HG03521 (cell line): ENCODE results near the gene ITGB8.

Experiments
- ATAC-seq: cut with Tn5 transposase; IDR thresholded peaks from one replicate; pipeline ENCODE4 v1.9.1; 2021; ENCODE audit warnings: mild to moderate bottlenecking, moderate library complexity; ENCODE audit not compliant: unreplicated experiment

Gene ITGB8

DNA sequence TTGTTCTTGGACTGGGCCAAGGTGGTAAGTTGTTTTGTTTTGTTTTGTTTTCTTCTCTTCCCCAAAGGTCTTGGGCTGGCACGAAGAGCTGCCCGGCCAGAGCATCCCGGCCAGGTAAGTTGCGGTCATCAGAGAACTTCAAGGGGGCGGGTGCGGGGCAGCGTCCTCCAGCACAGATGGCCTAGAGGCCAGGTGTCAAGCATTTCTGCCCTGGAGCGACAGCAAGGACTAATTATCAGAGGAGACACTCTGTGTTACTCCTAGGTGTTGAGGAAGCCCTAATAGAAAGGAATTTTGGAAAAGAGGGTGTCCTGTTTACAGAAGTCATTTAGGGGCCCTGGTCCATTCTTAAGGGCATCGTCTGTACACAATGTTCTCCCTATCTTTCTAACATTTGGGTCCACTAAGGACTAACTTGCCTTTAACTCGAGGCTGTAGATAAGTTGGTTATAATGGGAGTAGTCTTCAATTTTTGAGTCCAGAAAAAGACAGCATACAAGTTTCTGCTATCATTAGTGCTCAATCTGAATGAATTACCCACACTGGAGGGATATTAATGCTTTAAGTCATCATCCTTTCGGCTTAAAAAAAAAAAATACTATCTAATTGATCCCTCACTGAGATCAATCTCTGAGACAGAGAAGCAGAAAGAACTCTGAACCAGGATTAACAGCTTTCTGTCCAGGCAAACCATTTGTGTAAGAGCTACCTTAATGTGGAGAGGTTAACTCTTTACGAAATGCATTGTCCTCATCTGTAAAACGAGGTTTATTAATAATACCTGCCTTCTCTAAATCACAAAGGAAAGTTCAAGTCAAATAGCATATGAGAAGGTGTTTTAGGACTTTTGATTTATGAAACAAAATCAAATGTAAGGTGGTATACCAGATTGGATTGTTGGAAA lies 1.5 kb downstream of the ITGB8 start:
- ATAC-seq = no peak

DNA sequence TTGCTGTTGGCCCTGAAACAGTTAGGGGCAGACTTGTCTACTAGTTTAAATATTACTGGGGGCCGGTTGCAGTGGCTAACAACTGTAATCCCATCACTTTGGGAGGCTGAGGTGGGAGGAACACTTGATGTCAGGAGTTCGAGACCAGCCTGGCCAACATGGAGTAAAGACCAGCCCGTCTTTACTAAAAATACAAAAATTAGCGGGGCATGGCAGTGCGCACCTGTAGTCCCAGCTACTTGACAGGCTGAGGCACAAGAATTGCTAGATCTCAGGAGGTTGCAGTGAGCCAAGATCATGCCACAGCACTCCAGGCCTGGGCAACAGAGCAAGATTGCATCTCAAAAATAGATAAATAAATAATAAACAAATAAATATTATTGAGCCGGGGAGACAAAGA lies 7.6 kb downstream of the ITGB8 start:
- ATAC-seq = no peak

DNA sequence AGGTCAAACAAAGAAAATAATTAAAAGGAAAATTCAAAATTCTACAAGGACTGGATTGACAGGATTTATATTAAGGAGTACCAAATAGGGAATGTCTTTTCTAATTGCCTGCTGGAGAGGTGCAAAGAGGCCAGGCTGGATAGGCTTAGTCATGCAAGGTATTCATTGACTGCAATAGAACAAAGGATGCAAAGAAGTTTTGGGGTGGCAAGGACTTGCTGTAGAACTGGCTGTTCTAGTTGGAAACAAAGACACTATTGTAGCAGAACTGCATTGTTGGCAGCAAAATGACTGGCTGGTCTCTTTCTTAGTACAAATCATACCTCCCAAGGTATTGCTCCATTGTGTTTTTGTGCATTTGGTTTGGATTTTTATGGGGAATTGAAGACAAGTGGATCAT lies 10.1 kb downstream of the ITGB8 start:
- no peak for ATAC-seq

DNA sequence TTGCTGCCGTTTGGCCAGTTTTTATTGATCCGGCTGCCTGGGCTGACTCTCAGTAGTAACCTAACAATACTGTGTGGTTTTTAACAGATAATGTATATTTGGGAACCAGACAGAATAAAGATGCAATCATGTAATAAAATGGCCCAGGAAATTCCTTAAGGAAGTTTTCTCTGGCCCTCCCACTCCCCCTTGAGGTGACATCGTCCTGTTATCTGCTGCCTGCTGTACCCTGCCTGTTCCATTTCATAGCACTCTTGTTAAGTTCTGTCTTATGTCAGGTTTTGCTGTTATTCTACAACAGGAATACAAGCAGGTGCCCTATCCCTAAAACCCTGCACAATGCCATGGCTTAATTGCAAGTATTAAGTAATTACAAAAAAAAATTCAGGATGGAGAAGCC lies 12.5 kb downstream of the ITGB8 start:
- ATAC-seq = no peak

DNA sequence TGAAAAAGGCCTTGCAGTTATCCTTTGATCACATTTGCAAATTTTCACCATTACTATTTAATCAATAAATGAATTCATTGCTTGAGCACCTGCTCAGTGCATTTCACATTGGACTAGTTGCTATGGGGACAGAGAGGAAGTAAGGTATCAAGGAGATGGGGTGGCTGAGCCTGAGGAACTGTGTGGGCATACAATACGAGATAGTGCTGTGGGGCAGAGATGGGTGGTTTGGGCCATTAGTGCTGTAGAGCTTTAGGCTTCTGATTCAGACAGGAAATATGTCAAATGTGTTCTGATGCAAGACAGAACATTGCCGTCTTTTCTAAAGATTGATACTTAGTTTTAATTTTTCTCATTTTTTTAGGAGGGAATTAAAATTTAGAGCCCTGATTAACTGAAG lies 13.2 kb downstream of the ITGB8 start:
- ATAC-seq = no peak

DNA sequence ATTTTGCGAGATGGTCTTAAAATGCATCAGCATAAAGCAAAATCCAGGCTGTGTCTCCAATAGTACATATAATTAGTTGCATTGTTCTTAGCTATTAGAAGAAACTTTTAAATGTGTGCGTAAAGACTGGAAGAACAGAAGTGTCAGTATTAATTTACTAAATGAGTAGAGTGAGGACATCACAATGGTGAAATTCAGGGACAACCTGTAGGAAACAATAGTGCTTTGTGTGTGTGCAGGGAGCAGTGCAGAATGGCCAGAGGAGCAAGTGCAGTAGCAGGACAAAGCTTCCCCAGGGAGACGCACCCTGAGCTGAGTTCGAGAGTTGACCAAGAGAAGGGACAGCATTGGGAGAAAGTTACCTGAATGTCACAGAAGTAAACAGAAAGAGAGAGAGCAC lies 13.7 kb downstream of the ITGB8 start:
- ATAC-seq = no peak

DNA sequence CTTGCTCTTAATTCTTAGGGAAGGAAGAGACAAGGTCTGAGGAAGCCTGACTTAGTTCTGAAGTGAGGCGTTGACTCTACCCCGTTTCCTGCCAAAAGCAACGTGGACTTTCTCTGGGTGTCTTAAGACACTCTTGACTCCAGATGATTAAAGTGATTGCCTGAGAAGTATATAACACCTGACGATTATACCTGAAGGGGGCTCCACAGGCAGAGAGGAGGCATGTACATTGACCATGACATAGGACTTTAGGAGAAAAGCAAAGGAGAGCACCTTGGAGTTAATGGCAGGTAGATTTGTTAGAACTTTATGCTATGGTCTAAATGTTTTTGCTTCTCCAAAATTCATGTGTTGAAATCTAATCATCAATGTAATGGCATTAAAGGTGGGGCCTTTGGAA lies 15.9 kb downstream of the ITGB8 start:
- no peak for ATAC-seq

DNA sequence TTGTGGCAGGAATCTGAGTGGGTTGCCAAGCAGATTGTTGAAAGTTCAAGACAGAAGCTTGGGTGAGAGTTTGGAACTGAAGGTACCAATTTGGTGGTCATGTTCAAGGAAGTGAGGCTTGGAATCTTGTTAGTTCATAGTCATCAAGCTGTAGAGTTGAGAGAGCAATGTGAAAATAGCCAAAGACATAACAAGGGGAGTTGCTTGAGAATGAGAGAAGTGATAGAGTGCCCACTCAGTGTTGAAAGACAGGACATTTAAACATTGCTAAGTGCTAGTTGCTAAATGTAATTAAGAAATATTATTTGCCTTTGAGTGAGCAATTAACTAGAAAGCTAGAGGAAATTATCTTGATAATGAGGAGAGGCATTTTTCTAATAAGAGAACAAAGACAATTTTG lies 17.0 kb downstream of the ITGB8 start:
- no peak for ATAC-seq

DNA sequence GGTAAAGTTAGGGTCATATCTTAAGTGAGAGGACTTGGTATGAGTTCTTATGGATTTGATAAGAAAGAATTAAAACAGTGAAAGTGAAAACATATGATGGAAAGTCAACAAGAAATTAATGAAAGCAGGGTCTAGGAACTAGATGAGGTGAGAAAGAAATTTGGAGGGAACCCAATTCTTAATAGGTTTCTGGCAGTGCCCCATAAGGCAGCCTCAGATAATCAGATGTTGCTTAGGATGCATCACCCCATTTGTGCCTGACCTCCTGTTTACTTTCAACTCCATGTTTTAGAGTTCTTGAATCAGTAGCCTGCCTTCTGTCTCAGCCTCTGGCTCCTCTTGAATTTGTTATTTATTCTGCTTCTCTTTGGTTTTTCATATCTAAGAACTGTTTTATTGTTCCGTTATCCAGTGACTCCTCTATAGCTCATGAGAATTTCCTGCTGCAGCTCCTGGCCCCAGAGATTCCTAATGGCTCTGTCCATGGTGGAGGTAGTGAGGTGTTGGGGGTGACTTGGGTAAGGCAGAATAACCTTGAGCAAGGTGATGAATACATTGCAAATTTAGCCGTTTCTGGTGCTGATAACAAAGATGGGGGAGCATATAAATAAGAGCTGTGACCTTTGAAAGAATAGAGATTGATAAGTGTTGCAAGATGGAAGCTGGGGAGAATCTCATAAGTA lies 17.6 kb downstream of the ITGB8 start:
- ATAC-seq = no peak

DNA sequence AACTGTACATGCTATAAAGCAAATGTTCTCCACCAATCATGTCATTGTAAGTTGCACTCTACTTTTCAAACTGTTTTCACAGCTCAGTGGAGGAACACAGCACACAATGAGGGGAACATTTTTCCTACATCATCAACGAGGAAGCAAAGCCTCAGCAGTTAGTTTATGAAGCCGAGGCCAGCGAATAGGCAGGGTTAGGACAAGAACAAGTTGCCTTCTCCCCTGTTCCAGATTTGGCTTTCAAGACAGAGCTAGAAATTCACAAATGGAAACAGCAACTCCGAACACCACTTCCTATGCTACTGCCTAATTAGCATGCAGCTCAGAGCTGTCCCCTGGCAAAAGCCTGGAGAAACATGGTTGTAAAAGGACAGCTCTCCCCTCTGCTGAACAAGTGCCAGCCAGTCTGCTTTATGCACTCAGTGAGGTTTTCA lies 19.8 kb downstream of the ITGB8 start:
- no peak for ATAC-seq

DNA sequence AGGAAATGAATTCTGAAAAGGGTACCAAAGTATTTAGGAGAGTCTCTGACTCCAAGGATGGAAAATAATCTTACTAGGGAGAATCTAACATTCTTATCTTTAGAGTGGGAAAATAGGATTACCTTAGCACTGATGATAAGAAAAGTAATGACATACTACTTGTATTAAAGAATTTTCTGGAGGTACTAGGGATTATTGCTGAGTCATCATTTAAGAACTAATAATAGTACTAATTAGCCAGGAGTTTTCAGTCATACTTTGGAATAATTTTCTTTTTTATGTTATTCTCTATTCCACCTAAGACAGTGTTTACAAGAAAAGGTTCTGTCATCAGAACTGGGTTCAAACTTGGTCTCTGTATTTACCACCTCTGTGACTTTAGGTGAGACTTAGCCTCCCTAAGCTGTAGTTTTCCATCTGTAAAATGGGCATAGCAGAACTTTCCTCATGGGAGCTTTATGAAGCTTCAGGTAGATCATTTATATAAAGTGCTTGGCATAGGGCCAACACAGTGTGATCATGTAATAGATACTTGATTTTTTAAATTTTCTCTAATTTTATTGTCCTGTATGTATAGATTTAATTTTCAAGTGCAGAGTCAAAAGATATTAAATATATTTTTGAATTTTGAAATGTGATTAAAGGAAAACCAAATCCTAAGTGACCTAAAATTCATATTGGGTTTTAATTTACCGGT lies 20.4 kb downstream of the ITGB8 start:
- ATAC-seq = no peak

DNA sequence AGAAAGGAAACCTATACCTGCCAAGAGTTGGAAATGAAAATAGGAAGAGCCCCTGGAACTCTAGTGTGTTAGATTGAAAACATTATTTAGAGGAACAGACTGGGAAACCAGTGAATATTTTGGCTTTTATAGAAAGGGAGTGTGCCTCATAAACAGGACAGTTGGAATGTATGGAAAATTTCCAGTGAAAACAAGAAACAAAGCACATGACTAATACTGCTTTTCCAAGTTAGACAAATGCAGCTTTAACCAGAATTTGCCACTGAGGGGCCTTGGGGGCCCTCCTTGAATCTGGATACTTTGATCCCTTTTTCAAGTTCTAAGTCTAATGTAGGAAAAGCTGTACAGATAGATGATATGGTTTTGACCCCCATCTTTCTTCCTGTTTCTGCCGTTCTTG lies 21.2 kb downstream of the ITGB8 start:
- ATAC-seq = no peak

DNA sequence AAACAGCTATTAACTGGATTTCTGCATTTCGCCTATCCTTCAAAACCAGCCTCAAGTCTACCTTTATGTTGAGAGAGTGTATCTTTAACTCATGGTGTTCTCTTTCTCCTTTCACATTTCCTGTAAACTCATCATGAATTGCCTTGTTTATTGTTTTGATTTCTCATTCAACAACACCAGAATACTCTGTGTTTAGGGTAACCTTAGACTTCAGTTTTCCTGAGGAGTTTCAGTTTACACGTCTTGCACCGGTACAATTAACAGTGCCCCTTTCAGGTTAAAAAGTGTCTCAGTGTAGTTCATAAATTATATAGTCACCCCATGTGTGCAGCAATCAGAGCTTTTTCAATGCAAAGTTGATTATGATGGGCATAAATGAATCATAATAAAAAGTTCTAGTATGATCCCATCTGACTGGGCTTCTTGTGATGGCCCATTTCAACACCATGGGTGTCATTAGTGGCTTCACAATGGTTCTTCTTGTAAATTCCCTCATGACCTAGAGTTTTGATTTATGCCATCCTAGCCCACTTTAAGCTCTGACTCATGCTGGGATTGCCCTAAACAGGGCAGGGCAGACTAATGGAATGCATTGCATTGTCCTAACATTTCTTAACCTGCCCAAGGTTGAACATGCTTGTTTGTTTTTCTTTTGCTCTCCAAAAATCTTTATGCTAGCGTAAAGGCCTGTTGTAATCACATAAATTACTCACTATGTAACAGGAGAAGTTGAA lies 22.0 kb downstream of the ITGB8 start:
- no peak for ATAC-seq

DNA sequence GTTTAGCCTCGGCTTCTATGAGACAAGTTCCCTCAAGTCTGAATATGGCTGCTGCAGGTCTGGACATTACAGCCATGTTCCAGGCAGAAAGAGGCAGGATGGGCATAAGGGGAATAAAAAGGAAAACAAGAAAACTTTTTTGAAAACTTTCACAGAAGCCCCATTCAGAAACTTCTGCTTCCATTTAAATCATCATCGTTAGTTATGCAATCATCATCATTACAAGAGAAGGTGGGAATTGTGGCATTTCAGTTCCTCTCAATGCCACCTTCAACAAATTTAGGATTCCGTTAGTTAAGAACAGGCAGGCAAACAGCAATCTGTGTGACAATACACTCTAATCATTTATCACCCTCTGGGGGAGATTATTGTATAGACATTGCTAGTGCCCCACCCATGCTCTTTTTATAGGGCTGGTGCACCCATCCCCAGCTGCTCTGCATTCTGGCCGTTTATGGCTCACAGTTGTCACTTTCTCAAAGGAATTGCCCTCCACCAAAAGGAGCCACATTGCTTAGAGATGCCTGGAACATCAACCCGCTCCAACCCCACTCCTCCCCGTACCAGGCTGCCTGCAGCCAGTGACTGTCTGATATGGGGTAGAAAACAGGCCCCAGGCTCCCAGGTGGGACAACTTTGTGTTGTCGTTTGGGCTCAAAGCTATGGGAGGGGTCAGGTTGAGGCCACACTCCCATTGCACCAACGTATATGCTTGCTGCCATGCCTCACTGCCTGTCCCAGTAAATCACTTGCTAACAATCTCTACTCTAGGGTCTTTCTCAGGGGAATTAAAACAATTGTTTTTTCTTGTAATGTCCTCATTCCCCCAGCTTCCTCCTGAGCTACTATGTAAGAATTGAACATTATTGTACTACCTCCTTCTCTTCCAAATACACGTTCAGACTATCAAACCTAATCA lies 24.2 kb downstream of the ITGB8 start:
- ATAC-seq = no peak

DNA sequence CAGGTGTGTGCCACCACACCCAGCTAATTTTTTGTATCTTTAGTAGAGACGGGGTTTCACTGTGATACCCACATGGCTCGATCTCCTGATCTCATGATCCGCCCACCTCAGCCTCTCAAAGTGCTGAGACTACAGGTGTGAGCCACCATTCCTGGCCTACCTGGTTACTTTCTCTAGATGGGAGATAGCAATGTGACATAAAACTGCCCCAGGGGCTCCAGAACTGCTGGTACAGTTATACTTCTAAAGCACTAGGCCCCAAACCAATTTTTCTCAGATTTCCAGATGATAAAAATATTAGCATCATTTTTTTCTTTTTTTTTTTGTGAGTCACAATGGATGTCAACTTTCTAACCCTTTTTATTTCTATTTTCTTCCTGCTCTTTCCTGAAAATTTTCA lies 27.4 kb downstream of the ITGB8 start:
- no peak for ATAC-seq

DNA sequence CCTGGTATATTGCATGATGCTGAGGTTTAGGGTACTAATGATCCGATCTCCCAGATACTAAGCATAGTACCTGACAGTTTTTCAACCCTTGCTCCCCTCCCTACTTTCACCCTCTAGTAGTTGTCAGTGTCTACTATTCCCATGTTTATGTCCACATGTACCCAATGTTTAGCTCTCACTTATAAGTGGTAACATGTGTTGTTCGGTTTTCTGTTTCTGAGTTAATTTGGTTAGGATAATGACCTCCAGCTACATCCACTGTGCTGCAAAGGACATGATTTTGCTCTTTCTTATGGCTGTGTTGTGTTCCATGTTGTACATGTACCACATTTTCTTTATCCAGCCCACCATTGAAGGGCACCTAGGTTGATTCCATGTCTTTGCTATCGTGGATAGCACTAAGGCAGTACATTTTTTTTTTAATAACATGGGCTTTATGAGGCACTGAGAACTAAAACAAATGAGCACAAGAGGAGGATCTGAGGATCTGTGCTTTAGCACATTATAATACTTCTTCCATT lies 28.1 kb downstream of the ITGB8 start:
- no peak for ATAC-seq

DNA sequence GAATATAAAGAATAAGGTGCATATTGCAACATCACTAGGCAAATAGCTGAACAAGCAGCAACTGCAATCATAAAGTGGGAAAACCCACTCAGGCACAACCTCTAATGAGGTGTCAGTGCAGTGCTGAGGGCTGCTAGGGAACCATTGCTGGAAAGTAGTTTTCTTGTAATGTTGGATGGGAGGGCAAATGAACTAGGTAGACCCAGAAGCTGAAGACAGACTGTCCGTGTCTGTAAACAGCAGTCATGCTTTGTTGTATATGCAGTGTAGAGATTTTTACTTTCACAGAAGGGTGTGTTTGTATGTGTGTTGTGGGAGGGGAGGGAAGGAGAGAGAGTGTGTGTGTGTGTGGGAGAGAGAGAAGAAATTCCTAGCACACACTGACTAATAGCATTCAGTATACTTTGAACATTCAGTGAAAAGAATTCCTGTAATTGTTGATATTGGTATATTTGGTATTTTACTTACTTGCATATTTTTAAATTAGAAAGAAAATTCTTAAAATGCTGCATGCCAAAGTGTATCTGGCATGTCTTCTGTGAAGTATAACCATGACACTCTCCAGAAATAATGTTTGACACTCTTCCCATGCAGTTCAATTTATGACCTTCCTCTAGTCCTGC lies 28.8 kb downstream of the ITGB8 start:
- ATAC-seq = no peak

DNA sequence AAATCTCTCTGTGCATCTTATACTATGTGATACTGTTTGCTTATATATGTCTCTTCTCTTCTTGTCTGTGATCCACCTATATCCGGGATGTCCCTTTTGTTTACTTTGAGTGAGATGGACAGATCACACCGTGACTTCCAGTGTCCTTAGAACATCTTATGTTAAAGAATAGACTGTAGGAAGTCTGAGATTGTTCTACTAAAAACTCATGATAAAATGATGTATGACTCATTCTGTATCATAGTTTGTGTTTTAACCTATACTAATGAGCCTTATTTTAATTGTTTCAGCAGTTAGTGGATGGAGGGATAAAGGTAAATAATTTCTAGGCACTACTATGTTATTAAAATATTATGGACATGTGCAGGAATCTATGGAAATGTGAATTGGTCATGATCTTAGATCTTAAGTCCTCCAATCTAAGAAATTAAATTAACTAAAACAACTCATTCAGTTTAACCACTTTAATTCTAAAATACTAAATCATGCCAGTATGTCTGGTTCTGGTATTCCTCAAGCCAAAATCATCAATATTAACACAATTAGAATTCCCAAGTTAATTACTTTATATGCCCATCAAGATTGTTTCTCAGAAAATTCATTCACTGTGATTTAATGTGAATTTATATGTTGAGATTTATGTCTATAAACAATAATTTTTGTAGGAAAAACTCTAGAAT lies 32.0 kb downstream of the ITGB8 start:
- ATAC-seq = no peak
